ENCODE data around the gene TMEM242.
"Not testable (repeated sequence)": the region's sequence is repeated elsewhere in the genome, so short reads cannot be mapped to it uniquely, and the experiment has no call there.

GRCh38 chr6:157337276-157337675 lies 14.0 kb upstream of the TMEM242 start:
- not testable (repeated sequence) for TF ChIP-seq CTCF (IDR thresholded peaks at IDR 0.05; ENCODE audit: poor library complexity, severe bottlenecking); MXI1 (conservative IDR thresholded peaks at IDR 0.05; ENCODE audit: poor library complexity, severe bottlenecking); EZH2 (IDR thresholded peaks at IDR 0.05; ENCODE audit: borderline replicate concordance, insufficient read depth, low read length, poor library complexity, severe bottlenecking); POLR2AphosphoS5 (IDR thresholded peaks at IDR 0.05); TAF1 (IDR thresholded peaks at IDR 0.05; ENCODE audit: low read depth); SMC3 (conservative IDR thresholded peaks at IDR 0.05; ENCODE audit: poor library complexity)
